ENCODE results near the gene APEH. TPM values are rescaled to one million over a fixed set of nuclear protein-coding genes. Genes with fewer than 3 reads are reported as not detected.

The APEH gene
- total and polyA plus RNA-seq, 12 donors: 36.5 to 166 (median 124) TPM

GRCh38 chr3:49626796-49627195 lies 47.4 kb upstream of the APEH start:
- Histone ChIP-seq H3K27ac (no peak overlapping the region), H3K9me3 (replicated peaks in 1 of 3) (no peaks in the 10 kb centered on the region), H3K4me3 (no peak overlapping the region), H3K4me1 (replicated peaks in 1 of 2) (no peaks in the 10 kb centered on the region), H3K36me3 (replicated peaks in 1 of 2) (no peaks in the 10 kb centered on the region), H3K27me3 (no peaks in the 10 kb centered on the region)
- no peak for TF ChIP-seq POLR2A (IDR thresholded peaks at IDR 0.05)
- TF ChIP-seq, protein P1, sequence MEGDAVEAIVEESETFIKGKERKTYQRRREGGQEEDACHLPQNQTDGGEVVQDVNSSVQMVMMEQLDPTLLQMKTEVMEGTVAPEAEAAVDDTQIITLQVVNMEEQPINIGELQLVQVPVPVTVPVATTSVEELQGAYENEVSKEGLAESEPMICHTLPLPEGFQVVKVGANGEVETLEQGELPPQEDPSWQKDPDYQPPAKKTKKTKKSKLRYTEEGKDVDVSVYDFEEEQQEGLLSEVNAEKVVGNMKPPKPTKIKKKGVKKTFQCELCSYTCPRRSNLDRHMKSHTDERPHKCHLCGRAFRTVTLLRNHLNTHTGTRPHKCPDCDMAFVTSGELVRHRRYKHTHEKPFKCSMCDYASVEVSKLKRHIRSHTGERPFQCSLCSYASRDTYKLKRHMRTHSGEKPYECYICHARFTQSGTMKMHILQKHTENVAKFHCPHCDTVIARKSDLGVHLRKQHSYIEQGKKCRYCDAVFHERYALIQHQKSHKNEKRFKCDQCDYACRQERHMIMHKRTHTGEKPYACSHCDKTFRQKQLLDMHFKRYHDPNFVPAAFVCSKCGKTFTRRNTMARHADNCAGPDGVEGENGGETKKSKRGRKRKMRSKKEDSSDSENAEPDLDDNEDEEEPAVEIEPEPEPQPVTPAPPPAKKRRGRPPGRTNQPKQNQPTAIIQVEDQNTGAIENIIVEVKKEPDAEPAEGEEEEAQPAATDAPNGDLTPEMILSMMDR (IDR thresholded peaks at IDR 0.05): no peak
- no peak for DNase-seq
- WGBS, 4 donors: 85 to 100% (median 96%) methylated on average over 1 of the region's 1 CpG; no CpG with 5 or more reads in 1 of the 4 donors
- intact Hi-C loops (cut with DNase I): no loop called here

DNA sequence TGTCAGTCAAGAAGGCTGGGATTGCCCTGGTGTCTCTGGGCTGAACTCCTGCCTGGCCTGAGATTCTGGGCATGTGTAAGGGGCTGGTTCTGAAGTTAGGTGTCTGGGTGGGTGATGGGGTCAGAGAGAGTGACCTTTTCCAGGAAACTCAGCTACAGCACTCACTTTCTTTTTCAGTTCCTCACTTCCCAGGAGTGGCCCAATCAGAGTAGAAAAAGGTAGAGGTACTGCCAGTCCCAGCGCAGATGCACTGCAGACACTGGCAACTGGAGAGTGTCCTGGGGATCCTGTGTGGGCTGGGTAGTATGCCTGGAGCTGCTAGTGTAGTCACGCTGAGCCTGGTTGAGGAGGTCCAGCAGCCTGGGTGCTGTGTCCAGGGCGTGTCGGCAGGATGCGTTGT lies 46.5 kb upstream of the APEH start:
- Histone ChIP-seq H3K4me1 (replicated peaks in 1 of 2) (no peaks in the 10 kb centered on the region), H3K9me3 (replicated peaks in 1 of 3) (no peaks in the 10 kb centered on the region), H3K36me3 (replicated peaks in 1 of 2) (no peaks in the 10 kb centered on the region), H3K27me3 (no peaks in the 10 kb centered on the region), H3K4me3 (no peak overlapping the region), H3K27ac (no peak overlapping the region)
- TF ChIP-seq POLR2A (IDR thresholded peaks at IDR 0.05): no peak
- DNase-seq: no peak
- WGBS, 4 donors: 92 to 100% (median 95%) methylated on average over 1 to 5 of the region's 5 CpGs
- intact Hi-C loops (cut with DNase I): no loop called here

- no peaks in the 10 kb centered on the region for H3K4me1 ChIP-seq (replicated peaks in 1 of 2)
- TF ChIP-seq POLR2A (IDR thresholded peaks at IDR 0.05): no peak
- TF ChIP-seq, protein P1 (IDR thresholded peaks at IDR 0.05): no peak
- WGBS, 4 donors: 79 to 94% (median 91%) methylated on average over 2 of the region's 2 CpGs
- H3K27ac ChIP-seq: no peak overlapping the region
- intact Hi-C loops (cut with DNase I): no loop called here
- H3K27me3 ChIP-seq: no peaks in the 10 kb centered on the region
- H3K9me3 ChIP-seq (replicated peaks in 1 of 3): no peaks in the 10 kb centered on the region
- H3K36me3 ChIP-seq (replicated peaks in 1 of 2): no peaks in the 10 kb centered on the region
- DNase-seq: no peak
- H3K4me3 ChIP-seq: no peak overlapping the region
These were observed 45.9 kb upstream of the APEH start for GRCh38 chr3:49628249-49628648.

DNA sequence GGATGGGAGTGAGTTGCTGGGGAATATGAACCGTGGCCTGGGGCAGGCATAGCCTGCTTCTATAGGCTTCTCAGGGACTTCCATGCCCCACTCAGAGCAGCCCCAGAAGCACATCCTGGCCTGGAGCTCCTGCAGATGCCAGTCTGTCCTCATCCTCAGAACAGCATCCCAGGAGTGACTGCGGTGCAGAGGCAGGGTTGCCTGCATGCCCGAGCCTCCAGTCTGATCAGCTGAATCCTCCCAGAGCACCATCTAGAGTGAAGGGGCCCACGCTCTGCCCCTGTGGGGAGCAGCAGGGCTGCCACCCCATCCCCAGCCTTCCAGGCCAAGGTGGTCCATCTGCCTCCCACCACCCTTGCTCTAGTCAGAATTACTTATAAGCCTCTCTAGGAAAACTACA lies 44.7 kb upstream of the APEH start:
- 91 to 96% (median 93%) methylated on average over 3 to 4 of the region's 4 CpGs for WGBS, 4 donors
- intact Hi-C loops (cut with DNase I): no loop called here
- TF ChIP-seq, protein P1 (IDR thresholded peaks at IDR 0.05): no peak
- TF ChIP-seq POLR2A (IDR thresholded peaks at IDR 0.05): no peak
- no peaks in the 10 kb centered on the region for H3K9me3 ChIP-seq (replicated peaks in 1 of 3)
- no peaks in the 10 kb centered on the region for H3K4me1 ChIP-seq (replicated peaks in 1 of 2)
- H3K36me3 ChIP-seq (replicated peaks in 1 of 2): no peaks in the 10 kb centered on the region
- H3K4me3 ChIP-seq: no peak overlapping the region
- DNase-seq: no peak
- H3K27me3 ChIP-seq: no peaks in the 10 kb centered on the region
- no peak overlapping the region for H3K27ac ChIP-seq

GRCh38 chr3:49629866-49630265 lies 44.3 kb upstream of the APEH start:
- Histone ChIP-seq H3K9me3 (replicated peaks in 1 of 3) (no peaks in the 10 kb centered on the region), H3K27ac (no peak overlapping the region), H3K4me3 (no peak overlapping the region), H3K4me1 (replicated peaks in 1 of 2) (no peaks in the 10 kb centered on the region), H3K36me3 (replicated peaks in 1 of 2) (no peaks in the 10 kb centered on the region), H3K27me3 (no peaks in the 10 kb centered on the region)
- TF ChIP-seq, protein P1 (IDR thresholded peaks at IDR 0.05): no peak
- TF ChIP-seq POLR2A (IDR thresholded peaks at IDR 0.05): no peak
- 82 to 95% (median 92%) methylated on average over 3 to 6 of the region's 6 CpGs for WGBS, 4 donors
- DNase-seq: no peak
- intact Hi-C loops (cut with DNase I): no loop called here

Measured in adrenal gland (tissue), 12 donors.